Progenitor cell of endocrine pancreas (in vitro differentiated cells): ENCODE measurements around the gene KRT13. TPM values are rescaled to one million over a fixed set of nuclear protein-coding genes. Genes with fewer than 3 reads are reported as not detected.

Experiments
- DNase-seq: peaks from one replicate; pipeline ENCODE4 v3.0.0; 2021; ENCODE audit warnings: low spot score; ENCODE audit not compliant: unreplicated experiment
- H3K27ac Mint-ChIP-seq: 2 replicates; pipeline ENCODE4 v1.8.0; 2021; ENCODE audit warnings: mild to moderate bottlenecking, moderate library complexity, mixed read lengths
- H3K27me3 Mint-ChIP-seq: 2 replicates; pipeline ENCODE4 v1.8.0; 2021; ENCODE audit warnings: mixed read lengths
- H3K36me3 Mint-ChIP-seq: 2 replicates; pipeline ENCODE4 v1.8.0; 2022; ENCODE audit warnings: mixed read lengths; ENCODE audit not compliant: insufficient read depth
- H3K4me1 Mint-ChIP-seq: 2 replicates; pipeline ENCODE4 v1.8.0; 2021; ENCODE audit warnings: low read depth, mixed read lengths
- H3K4me3 Mint-ChIP-seq: 2 replicates; pipeline ENCODE4 v1.8.0; 2021; ENCODE audit warnings: low read depth, mild to moderate bottlenecking, moderate library complexity, mixed read lengths
- H3K9me3 Mint-ChIP-seq: 2 replicates; pipeline ENCODE4 v1.8.0; 2021; ENCODE audit warnings: low read depth, mixed read lengths
- CTCF ChIP-seq: fragments of 200-600 bp; sonication (generic); IDR thresholded peaks from one replicate; pipeline ENCODE4 v1.5.0; 2021; ENCODE audit warnings: antibody characterized with exemption, mild to moderate bottlenecking; ENCODE audit not compliant: unreplicated experiment
- total RNA-seq: library from RNA; stranded (reverse); gene quantifications from 2 replicates; pipeline ENCODE4 v1.2.1, GENCODE V29; 2021

KRT13 gene
- total RNA-seq, 1 donor from 2014 or later = not detected

- Mint-ChIP-seq H3K27ac (no peak overlapping the region), H3K4me1 (no peaks in the 10 kb centered on the region), H3K36me3 (no peaks in the 10 kb centered on the region), H3K4me3 (no peak overlapping the region), H3K27me3 (peaks cover 8% of the 10 kb centered on the region), H3K9me3 (peaks cover 8% of the 10 kb centered on the region)
- DNase-seq = no peak
- no peak for TF ChIP-seq CTCF
Measured at GRCh38 chr17:41467561-41467960, 37.9 kb downstream of the KRT13 start.

- H3K9me3 Mint-ChIP-seq = peaks cover 8% of the 10 kb centered on the region
- no peak within 1 kb of the TSS for H3K27ac Mint-ChIP-seq
- H3K27me3 Mint-ChIP-seq = peaks cover 8% of the 10 kb centered on the region
- no peaks in the 10 kb centered on the region for H3K4me1 Mint-ChIP-seq
- TF ChIP-seq CTCF = no peak
- H3K4me3 Mint-ChIP-seq = no peak within 1 kb of the TSS
- no peaks in the 10 kb centered on the region for H3K36me3 Mint-ChIP-seq
- no peak for DNase-seq
Measured at GRCh38 chr17:41466988-41467387, 38.4 kb downstream of the KRT13 start, which contains the start of gene KRT32. KRT32 (minus strand) TSS chr17:41467386; CDS start chr17:41467325, 61 bp downstream.

- Mint-ChIP-seq H3K4me3 (no peak overlapping the region), H3K9me3 (peaks cover 3% of the 10 kb centered on the region), H3K27ac (no peak overlapping the region)
Measured at GRCh38 chr17:41464682-41465081, 40.7 kb downstream of the KRT13 start.

GRCh38 chr17:41464173-41464572 is 41.2 kb downstream of the KRT13 start:
- Mint-ChIP-seq H3K27ac (no peak overlapping the region), H3K9me3 (peaks cover 3% of the 10 kb centered on the region), H3K4me1 (no peaks in the 10 kb centered on the region), H3K4me3 (no peak overlapping the region), H3K27me3 (peaks cover 6% of the 10 kb centered on the region), H3K36me3 (no peaks in the 10 kb centered on the region)
- no peak for TF ChIP-seq CTCF
- DNase-seq = no peak

More at GRCh38 chr17:41464682-41465081, 40.7 kb downstream of the KRT13 start:
- TF ChIP-seq CTCF = no peak
- Mint-ChIP-seq H3K4me1 (no peaks in the 10 kb centered on the region), H3K27me3 (peaks cover 6% of the 10 kb centered on the region), H3K36me3 (no peaks in the 10 kb centered on the region)
- DNase-seq = no peak

- TF ChIP-seq CTCF = no peak
- peaks cover 6% of the 10 kb centered on the region for H3K27me3 Mint-ChIP-seq
- no peak for DNase-seq
- H3K4me3 Mint-ChIP-seq = no peak overlapping the region
- peaks cover 3% of the 10 kb centered on the region for H3K9me3 Mint-ChIP-seq
- no peaks in the 10 kb centered on the region for H3K4me1 Mint-ChIP-seq
- H3K27ac Mint-ChIP-seq = no peak overlapping the region
- no peaks in the 10 kb centered on the region for H3K36me3 Mint-ChIP-seq
Measured at GRCh38 chr17:41463746-41464145, 41.7 kb downstream of the KRT13 start.
